GM18858 (cell line): ENCODE results near the gene BBC3.
"Not testable (repeated sequence)": the region's sequence is repeated elsewhere in the genome, so short reads cannot be mapped to it uniquely, and the experiment has no call there.

ENCODE experiments used
- ATAC-seq: cut with Tn5 transposase; IDR thresholded peaks from one replicate; pipeline ENCODE4 v1.9.1; 2021; ENCODE audit not compliant: unreplicated experiment

Gene BBC3, protein sequence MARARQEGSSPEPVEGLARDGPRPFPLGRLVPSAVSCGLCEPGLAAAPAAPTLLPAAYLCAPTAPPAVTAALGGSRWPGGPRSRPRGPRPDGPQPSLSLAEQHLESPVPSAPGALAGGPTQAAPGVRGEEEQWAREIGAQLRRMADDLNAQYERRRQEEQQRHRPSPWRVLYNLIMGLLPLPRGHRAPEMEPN

GRCh38 chr19:47230921-47231214, at the start of gene BBC3:
Gene BBC3, minus strand, starts transcription at chr19:47231199. Its CDS starts 2,768 bp downstream, at chr19:47228431.
- ATAC-seq: no peak

DNA sequence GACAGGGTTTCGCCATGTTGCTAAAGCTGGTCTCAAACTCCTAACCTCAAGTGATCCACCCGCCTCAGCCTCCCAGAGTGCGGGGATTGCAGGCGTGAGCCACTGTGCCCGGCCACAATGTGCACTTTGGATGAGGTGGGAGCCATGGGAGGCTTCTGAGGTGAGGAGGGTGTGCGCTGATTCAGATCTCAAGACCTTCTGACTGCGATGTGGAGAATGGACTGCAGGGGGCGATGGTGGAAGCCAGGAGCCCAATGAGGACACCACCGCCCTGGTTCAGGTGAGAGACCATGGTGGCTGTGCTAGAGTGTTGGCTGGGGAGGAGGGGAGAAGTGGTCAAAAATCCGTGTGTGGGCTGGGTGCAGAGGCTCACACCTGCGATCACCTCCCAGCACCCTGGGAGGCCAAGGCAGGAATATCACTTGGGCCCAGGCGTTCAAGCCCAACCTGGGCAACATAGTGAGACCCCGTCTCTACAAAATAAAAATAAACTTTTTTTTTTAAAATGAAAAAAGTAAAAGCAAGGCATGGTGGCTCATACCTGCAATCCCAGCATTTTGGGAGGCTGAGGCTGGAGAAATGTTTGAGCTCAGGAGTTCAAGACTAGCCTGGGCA, 49.3 kb upstream of the BBC3 start:
- no peak for ATAC-seq

DNA sequence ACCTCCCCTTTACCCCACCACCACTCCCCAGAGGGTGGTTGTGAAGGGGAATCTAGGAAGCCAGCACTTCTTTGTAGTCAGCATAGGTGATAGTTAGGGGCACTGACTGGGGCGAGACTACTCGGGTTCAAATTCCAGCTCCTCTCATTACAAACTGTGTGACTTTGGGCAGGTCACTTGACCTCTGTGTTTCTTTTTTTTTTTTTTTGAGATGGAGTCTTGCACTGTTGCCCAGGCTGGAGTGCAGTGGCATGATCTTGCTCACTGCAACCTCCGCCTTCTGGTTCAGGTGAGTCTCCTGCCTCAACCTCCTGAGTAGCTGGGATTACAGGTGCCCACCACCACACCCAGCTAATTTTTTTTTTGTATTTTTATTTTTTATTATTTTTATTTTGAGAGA, 45.5 kb upstream of the BBC3 start:
- not testable (repeated sequence) for ATAC-seq

GRCh38 chr19:47275791-47276461, 44.9 kb upstream of the BBC3 start:
- ATAC-seq: no peak

DNA sequence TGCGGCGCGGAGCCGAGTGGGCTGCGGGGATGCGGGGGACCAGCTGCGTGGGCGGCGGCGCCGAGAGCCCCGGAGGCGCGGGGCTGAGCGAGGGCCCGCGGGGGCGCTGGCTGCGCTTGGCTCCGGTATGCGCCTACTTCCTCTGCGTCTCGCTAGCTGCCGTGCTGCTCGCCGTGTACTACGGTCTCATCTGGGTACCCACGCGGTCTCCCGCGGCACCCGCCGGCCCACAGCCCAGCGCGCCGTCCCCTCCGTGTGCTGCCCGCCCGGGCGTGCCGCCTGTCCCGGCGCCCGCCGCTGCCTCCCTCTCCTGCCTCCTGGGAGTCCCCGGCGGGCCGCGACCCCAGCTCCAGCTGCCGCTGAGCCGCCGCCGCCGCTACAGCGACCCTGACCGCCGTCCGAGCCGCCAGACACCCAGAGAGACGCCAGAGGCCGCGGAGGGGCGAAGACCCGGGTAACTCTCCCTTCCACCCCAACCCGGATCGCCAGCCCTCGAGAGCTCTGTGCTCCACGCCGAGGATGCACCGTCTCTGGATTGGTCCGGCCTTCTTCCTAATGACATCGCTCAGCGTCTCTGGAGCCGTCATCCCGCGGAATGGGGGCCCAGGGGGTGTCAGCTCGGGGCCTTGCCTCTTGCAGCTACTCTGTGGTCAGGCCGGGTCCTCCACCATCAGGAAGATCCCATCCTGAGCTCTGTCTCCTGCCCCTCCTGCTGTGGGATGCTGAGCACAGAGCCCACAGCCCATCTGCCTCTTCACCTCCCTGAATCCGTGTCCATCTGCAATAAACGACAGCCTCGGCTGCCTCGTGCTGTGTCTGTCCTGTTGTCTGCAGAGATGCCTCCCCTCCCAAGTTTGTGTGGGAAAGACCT, 44.1 kb upstream of the BBC3 start:
- ATAC-seq: no peak

GRCh38 chr19:47274071-47274890, 43.3 kb upstream of the BBC3 start, which contains the start of gene INAFM1:
Gene INAFM1, plus strand, starts transcription at chr19:47274885. Its CDS starts 35 bp downstream, at chr19:47274920.
- no peak for ATAC-seq

DNA sequence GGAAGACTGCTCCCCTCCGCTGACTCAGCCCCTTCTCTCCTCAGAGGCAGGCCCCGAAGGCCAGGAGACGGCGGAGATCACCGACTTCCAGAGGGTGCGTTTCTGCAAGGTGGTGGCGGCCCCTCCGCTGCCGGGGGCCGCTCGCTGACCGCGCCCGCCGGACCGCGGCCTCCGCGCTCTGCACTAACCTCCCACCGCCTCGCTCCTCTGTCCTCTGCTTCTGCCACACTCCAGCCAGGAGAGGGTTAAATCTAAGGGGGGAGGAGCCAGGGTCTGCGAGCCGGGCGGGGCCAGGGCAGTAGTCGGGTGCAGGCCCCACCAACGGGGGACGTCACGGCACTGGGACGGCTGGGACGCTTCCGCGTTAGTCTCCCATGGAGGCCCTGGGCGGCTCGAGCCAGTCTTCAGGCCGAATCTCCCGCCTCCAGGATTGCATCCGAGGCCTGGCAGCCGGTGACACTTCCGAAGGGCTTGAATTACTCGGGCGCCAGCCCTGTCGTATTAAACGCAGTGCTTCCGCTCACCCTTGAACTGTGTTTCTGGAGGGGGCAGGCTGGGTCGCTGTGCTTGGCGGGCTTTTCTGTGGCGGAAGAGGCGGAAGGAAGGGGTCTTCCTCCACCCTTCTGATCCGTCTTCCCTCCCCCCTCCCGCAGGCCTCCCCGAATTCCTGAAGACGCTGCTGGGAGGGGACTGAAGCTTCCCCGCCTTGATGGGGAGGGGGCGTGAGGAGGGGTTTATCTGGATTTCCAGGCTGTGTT, 42.5 kb upstream of the BBC3 start:
- peak; percentile 41 for ATAC-seq

- ATAC-seq: no peak
These were observed 41.7 kb upstream of the BBC3 start for GRCh38 chr19:47272448-47273312.

DNA sequence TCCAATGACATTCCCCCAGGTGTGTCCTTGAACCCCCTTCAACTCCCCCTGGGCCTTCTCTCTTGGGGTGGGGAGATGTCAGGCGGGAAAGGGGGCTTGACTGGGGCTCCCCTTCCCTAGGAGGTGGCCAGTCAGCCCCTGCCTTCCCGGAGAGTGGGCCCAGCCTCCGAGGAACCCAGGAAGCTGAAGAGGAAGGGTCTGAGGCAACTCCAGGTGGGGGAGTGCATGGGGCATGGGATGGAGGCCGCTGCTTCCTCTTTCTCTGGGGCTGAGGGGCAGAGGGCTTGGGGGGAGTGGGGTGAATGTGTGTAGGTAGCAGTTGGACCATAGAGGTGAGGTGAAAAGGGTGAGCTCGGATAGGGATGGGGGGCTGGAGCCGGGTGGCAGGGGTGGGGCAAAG, 41.0 kb upstream of the BBC3 start:
- no peak for ATAC-seq

DNA sequence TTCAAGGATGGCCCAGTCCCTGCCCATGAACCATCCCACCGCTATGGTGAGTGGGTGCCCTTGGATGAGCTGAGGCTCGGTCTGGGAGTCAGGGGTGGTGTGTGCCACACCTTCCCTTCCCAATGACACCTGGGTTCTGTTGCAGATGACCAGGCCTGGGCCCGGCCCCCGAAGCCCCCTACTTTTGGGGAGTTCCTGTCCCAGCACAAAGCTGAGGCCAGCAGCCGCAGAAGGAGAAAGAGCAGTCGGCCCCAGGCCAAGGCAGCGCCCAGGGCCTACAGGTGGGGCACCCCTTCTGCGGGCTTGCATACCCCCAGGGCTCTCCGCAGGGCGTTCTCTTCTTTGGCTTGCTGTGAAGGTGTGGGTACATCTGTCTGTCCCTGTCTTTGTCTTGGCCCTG, 39.4 kb upstream of the BBC3 start:
- ATAC-seq: no peak

- ATAC-seq: no peak
These were observed 38.6 kb upstream of the BBC3 start for GRCh38 chr19:47269596-47269995.

- ATAC-seq: no peak
These were observed 37.0 kb upstream of the BBC3 start for GRCh38 chr19:47268028-47268427.

DNA sequence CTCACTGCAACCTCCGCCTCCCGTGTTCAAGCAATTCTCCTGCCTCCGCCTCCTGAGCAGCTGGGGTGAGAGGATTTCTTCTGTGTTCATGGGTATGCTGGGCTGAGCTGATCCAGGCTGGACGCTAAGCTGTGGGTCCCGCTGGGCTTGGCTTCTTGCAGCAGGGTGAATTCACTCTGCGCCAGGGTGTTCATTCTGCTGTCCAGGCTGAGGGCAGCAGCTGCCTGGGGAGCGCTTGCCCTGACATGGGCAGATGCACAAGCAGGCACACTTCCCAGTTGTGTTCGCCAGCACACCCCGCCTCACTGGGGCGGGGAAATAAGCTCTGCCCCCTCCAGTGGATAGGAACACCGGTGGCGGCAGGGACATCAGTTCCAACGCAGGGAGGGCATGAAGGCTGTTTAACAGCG, 36.4 kb upstream of the BBC3 start:
- ATAC-seq: no peak

DNA sequence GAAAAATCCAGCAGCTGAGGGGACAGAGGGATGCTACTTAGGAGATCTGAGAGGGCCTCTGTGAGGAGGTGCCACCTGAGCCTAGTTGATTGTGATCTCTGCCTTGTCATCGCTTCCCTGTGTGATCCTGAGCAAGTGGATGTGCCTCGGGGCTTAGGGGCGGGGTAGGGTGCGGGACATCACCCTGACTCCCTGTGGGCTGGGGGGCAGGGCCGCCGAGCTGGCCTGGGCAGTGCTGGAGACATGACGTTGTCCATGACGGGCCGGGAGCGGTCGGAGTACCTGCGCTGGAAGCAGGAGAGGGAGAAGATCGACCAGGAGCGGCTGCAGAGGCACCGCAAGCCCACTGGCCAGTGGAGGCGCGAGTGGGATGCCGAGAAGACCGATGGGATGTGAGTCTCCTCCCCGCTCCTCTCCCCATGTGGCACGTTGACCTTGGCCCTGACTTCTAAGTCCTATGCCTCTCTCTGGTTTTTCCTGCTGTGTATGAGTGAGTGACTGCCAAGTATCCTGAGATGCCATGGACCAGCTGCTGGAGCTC, 35.5 kb upstream of the BBC3 start:
- no peak for ATAC-seq

DNA sequence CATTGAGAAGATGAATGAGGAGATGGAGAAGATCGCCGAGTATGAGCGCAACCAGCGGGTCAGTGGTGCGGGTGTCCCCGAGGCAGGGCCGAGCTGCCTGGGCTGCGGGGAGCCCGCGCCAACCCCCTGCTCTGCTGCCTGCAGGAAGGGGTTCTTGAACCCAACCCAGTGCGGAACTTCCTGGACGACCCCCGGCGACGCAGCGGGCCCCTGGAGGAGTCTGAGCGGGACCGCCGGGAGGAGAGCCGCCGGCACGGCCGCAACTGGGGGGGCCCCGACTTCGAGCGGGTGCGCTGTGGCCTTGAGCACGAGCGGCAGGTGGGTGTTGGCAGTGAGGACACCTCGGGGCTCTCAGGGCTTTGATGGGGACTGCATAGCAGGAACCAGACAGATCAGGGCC, 33.6 kb upstream of the BBC3 start:
- ATAC-seq: no peak

- not testable (repeated sequence) for ATAC-seq
These were observed 31.2 kb upstream of the BBC3 start for GRCh38 chr19:47261946-47262793.

GRCh38 chr19:47260476-47260875, 29.5 kb upstream of the BBC3 start:
- no peak for ATAC-seq
